HG02852 (cell line): ENCODE results near the gene SLC26A4.

ENCODE experiments used
- ATAC-seq: cut with Tn5 transposase; IDR thresholded peaks from one replicate; pipeline ENCODE4 v1.9.1; 2021; ENCODE audit warnings: mild to moderate bottlenecking, moderate library complexity; ENCODE audit not compliant: unreplicated experiment

Gene SLC26A4

GRCh38 chr7:107659666-107660065, 962 bp upstream of the SLC26A4 start:
- ATAC-seq = no peak

GRCh38 chr7:107661081-107661864, 645 bp downstream of the SLC26A4 start:
- peak; percentile 54 for ATAC-seq

GRCh38 chr7:107661865-107662379, 1.3 kb downstream of the SLC26A4 start:
- no peak for ATAC-seq

GRCh38 chr7:107663196-107663595, 2.6 kb downstream of the SLC26A4 start:
- ATAC-seq = no peak

DNA sequence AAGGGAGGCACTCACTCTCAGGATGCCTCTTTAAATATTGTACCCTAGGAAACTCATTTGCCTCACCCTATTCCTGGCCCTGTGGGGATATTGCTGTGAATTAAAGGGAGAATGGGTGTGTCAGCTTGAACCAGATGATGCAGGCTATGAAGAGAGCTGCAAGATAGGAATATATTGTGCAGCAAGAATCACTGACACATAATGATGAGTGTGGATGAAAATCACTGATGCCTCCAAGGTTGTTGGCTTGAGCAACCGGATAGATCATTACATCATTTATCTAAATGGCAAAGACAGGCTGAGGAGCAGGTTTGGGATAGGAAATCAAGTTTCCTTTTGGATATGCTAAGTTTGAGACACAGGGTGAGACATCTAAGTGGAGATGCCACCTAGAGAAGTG, 6.2 kb downstream of the SLC26A4 start:
- no peak for ATAC-seq

DNA sequence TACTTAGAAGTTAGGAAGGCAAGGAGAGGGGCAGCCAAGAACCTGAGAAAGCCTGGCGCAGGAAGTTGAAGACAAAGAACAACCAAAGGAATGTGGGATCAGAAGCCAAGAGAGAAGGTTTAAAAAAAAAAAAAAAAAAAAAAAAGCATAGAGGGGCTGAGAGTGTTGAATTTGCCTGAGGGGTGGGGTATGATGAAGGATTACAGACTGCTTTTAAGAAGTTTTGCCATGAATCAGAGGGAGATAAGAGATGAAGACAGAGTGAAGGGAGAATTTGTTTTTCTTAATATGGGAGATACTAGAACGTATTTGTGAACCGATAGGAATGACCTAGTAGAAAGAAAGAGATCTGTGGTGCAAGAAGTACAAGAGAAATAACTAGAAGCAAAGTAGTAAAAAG, 6.7 kb downstream of the SLC26A4 start:
- no peak for ATAC-seq

DNA sequence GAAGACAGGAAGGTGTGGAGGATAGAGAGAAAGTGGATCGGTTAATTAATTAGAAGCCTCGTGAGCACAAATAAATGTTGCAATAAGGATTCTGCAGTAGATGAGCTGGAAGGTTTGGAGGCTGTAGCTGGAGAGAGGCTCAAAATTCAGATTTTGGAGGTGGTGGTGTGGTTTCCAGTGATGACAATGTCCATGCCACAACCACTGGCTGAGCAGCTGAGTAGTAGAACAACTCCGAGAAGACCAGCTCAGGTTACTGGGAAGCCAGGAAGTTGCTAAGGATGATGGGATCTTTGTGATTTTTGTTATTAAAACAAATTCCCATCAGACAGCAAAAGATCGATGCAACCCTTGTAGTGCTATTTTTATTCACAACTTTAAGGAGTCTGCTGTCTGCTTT, 7.7 kb downstream of the SLC26A4 start:
- ATAC-seq = no peak

- no peak for ATAC-seq
Observed at GRCh38 chr7:107672183-107672582, 11.6 kb downstream of the SLC26A4 start.

DNA sequence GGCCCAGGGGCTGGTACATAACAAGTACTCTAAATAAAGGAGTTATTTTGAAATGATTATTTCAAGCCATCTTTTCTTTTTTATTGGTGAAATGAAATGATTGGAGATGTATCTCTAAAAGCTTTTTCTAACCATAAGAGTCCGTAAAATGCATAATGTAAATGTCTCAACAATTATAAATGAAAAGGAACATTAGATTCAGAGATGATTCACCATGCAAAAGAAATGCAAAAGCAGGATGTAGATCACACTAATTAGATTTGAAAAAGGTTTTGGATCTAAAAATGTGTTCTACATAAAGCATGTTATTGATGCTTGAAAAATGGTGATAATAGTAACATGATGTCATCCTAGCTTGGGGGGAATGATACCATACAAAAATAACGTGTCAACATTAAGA, 15.6 kb downstream of the SLC26A4 start:
- no peak for ATAC-seq

- peak; percentile 56 for ATAC-seq
Observed at GRCh38 chr7:107678110-107678753, 17.6 kb downstream of the SLC26A4 start.

DNA sequence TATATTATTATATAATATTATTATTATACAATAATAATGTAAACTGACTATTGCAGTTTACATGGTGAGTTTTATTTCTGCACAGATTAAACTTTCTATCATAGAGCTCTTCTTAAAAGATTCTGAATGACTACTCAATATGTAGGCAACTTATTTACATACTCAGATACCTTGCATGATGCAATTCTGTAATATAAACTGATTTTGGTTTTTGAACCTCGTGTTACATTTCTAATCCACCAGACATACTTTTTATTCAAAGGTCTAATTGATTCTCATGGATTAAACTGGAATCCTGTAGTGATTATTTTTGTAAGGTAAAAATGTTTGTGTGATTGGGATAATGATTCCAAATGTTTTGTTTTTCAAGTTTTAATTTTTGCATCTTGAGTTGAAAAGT, 19.9 kb downstream of the SLC26A4 start:
- ATAC-seq = no peak

GRCh38 chr7:107682886-107683285, 22.3 kb downstream of the SLC26A4 start:
- no peak for ATAC-seq

- no peak for ATAC-seq
Observed at GRCh38 chr7:107684287-107684686, 23.7 kb downstream of the SLC26A4 start.

- ATAC-seq = no peak
Observed at GRCh38 chr7:107684947-107685463, 24.4 kb downstream of the SLC26A4 start.

DNA sequence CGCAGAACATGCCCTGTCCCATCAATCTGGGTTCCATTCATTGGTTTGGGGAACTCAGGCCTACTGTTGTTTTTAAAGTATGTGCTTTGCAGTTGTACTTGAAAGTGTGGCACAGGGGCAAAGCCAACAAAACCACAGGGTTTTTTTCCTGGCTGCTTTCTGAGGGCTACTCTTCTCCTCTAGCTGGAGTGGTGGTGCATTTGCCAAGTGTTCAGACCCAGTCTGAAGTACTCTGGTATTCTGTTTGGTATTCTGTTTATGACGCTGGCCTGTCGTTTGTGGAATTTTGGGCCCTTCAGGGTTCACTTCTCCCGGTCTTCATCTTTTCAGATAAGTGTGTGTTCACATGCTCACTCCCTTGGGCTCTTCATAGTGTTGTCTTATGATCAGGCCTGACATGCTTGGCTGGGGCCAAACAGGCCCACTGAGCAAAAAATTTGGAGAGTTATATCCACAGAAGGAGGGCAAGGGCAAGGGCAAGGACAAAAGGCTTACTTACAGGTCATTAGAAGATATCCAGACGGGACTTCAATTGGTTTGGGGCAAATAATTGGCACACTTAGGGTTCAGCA, 26.3 kb downstream of the SLC26A4 start:
- no peak for ATAC-seq

GRCh38 chr7:107687656-107688055, 27.0 kb downstream of the SLC26A4 start:
- no peak for ATAC-seq

GRCh38 chr7:107689553-107689952, 28.9 kb downstream of the SLC26A4 start:
- ATAC-seq = no peak

- no peak for ATAC-seq
Observed at GRCh38 chr7:107690084-107690483, 29.5 kb downstream of the SLC26A4 start.

GRCh38 chr7:107690611-107691010, 30.0 kb downstream of the SLC26A4 start:
- no peak for ATAC-seq

GRCh38 chr7:107691716-107692115, 31.1 kb downstream of the SLC26A4 start:
- ATAC-seq = no peak

- no peak for ATAC-seq
Observed at GRCh38 chr7:107692501-107692900, 31.9 kb downstream of the SLC26A4 start.

DNA sequence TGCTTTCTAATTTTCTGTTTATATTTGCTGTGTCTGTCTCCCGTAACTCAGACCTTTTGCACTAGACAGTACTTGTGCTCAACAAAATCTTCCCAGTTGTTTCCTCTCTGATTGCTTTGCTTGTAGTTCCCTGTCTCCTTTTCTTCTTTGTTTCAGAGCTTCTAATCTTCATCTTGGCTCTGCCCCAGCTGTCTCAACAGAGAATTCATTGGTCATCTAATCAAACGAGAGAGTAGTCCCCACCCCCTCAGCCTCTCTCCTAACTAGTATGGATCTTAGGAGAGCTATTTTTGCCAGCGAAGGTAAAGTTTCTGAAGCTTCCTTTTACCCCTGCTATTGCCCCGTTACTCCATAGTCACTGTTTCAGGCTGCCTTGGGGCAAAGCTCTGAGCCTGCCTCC, 32.8 kb downstream of the SLC26A4 start:
- ATAC-seq = no peak
